ENCODE measurements around the gene PAAF1.

Gene PAAF1

DNA sequence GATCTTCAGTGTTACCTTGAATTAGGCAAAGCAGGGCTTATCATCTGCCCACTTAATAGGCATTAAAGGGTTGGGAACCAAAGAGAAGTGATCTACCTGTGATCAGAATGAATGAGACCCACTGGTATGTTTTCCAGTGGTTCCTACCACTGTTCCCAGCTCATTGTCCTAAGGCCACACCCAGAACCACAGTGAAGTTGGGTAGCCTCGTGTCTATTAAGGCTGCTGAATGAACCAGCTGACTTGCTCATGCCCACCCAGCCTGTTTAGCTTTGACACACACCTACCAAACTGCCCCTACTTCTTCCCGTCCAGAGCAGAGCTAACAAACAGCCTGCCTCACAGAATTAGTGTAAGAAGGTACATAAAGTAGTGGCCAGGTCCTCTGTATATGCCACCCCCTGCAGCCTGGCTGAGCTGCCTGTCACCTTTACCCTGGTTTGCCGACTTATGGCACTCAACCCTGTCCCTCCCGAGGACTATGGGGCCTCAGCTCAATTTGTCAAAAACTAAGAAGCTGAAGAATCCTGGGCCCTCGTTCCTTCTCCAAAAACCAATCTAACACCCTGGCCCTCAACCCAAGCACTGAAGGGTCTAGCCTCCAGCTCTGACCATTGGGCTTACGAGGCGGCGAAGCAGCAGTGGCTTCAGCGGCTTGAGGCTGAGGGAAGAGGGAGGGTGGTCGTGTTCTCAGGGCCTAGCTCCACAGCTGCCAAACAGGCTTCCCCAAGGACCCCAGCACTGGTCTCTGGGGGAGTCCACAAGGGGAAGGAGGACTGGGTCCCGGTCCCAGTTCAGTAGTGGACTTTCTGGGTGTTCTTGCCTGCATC is 96.0 kb downstream of the PAAF1 start:
- DNase-seq (ENCODE audit: low spot score): no peak

- no peak for DNase-seq (ENCODE audit: low spot score)
Measured at GRCh38 chr11:73974604-73975478, 98.0 kb downstream of the PAAF1 start.

DNA sequence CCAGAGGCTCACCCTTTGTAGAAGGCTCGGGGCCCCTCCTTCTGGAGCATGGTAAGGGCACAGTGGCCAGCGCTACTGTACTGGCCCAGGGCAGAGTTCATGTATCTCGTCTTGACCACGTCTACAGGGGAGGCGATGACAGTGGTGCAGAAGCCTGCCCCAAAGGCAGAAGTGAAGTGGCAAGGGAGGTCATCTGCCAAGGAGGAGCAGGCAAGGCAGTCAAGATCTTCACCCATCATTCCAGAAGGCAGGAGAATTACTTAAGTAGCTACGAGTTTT is 98.6 kb downstream of the PAAF1 start:
- no peak for DNase-seq (ENCODE audit: low spot score)

DNA sequence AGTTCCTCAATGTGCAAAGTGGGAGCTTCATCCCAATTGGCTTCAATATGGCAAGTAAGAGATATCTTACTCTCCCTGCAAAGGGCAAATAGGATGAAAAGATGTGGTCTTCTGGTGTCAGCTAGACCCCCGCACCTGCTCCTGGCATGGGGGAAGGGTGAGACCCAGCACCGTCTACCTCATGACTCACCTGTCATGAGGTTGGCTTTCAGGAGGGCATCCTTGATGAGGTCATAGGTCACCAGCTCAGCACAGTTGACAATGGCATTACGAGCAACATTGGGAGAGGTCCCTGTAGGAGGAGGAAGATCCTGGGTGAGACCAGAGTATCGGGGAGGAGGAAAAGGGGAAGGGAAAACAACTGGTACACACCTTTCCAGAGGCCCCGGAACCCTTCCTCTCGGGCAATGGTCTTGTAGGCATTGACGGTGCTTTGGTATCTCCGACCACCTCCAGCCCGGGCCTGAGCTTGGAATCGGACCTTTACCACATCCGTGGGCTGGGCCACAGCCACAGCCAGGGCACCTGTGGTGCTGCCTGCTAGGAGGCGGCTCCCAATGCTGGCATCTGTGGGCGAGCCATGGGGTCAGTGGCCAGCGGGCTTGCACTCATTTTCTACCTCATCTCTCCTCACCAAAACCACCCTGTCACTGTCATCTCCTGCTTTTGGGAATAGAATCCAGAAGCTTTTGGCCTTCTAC is 99.8 kb downstream of the PAAF1 start:
- no peak for DNase-seq (ENCODE audit: low spot score)

- no peak for DNase-seq (ENCODE audit: low spot score)
Measured at GRCh38 chr11:73977856-73978519, 101.2 kb downstream of the PAAF1 start.

DNA sequence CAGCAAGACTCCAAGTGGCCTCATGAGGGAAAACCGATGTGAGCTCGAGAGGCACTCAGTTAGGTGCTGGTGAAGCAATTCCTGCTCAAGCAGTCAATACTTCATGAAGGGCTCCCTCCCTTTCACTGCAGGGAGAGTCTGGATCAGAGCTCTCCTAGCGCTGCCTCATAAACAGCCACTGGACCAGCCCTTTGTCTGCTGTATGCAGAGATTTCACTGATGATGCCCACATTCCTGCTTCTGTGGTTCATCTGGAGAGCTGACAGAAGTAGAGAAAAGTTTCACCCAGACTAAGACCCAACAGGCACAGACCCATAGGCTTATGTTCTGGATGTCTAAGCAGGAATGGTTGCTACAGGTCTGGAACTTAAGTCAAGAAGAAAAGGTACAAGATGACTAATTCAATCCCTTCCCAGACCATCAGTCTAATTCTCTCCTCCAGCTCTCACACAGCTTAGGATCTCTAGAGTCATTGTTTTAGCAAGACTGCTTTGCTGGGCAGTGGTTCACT is 101.8 kb downstream of the PAAF1 start:
- no peak for DNase-seq (ENCODE audit: low spot score)

GRCh38 chr11:73980001-73980961 is 103.5 kb downstream of the PAAF1 start:
- peak; percentile 47 for DNase-seq (ENCODE audit: low spot score)

Data from Ammon's horn (tissue), 1 donor.